ENCODE data around the gene VSX1.

DNA sequence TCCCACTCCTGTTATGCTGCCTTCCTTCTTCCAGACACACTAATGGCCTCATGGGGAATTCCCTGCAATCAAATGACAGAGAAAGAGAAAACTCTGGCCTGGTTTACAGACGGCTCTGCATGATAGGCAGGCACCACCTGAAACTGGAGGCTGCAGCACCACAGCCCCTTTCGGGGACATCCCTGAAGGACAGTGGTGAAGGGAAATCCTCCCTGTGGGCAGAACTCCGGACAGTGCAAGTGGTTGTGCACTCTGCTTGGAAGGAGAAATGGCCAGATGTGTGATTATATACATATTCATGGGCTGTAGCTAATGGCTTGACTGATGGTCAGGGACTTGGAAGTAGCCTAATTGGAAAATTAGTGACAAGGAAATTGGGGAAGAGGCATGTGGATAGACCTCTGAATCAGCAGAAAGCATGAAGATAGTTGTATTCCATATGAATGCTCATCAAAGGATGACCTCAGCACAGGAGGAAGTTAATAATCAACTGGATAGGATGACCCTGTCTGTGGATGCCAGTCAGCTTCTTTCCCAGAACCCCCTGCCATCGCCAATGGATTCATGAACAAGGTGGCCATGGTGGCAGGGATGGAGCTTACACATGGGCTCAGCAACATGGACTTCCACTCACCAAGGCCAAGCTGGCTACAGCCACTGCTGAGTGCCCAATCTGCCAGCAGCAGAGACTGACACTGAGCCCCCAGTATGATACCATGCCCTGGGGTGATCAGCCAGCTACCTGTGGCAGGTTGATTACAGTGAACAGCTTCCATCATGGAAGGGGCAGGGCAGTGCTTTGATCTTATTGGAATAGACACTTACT, 44.5 kb upstream of the VSX1 start:
- TF ChIP-seq, protein P1, sequence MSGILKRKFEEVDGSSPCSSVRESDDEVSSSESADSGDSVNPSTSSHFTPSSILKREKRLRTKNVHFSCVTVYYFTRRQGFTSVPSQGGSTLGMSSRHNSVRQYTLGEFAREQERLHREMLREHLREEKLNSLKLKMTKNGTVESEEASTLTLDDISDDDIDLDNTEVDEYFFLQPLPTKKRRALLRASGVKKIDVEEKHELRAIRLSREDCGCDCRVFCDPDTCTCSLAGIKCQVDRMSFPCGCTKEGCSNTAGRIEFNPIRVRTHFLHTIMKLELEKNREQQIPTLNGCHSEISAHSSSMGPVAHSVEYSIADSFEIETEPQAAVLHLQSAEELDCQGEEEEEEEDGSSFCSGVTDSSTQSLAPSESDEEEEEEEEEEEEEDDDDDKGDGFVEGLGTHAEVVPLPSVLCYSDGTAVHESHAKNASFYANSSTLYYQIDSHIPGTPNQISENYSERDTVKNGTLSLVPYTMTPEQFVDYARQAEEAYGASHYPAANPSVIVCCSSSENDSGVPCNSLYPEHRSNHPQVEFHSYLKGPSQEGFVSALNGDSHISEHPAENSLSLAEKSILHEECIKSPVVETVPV (CRISPR knock-in tag; IDR thresholded peaks at IDR 0.05) = no peak
- TF ChIP-seq ZNF565 (CRISPR knock-in tag; conservative IDR thresholded peaks at IDR 0.05; ENCODE audit: low read depth) = no peak
- TF ChIP-seq, protein P2, sequence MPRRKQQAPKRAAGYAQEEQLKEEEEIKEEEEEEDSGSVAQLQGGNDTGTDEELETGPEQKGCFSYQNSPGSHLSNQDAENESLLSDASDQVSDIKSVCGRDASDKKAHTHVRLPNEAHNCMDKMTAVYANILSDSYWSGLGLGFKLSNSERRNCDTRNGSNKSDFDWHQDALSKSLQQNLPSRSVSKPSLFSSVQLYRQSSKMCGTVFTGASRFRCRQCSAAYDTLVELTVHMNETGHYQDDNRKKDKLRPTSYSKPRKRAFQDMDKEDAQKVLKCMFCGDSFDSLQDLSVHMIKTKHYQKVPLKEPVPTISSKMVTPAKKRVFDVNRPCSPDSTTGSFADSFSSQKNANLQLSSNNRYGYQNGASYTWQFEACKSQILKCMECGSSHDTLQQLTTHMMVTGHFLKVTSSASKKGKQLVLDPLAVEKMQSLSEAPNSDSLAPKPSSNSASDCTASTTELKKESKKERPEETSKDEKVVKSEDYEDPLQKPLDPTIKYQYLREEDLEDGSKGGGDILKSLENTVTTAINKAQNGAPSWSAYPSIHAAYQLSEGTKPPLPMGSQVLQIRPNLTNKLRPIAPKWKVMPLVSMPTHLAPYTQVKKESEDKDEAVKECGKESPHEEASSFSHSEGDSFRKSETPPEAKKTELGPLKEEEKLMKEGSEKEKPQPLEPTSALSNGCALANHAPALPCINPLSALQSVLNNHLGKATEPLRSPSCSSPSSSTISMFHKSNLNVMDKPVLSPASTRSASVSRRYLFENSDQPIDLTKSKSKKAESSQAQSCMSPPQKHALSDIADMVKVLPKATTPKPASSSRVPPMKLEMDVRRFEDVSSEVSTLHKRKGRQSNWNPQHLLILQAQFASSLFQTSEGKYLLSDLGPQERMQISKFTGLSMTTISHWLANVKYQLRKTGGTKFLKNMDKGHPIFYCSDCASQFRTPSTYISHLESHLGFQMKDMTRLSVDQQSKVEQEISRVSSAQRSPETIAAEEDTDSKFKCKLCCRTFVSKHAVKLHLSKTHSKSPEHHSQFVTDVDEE (CRISPR knock-in tag; IDR thresholded peaks at IDR 0.05) = no peak
- TF ChIP-seq TCF4 (CRISPR knock-in tag; IDR thresholded peaks at IDR 0.05; ENCODE audit: borderline replicate concordance) = no peak
- no peak for TF ChIP-seq ESRRG (CRISPR knock-in tag; IDR thresholded peaks at IDR 0.05)

All from SK-N-SH treated with all-trans-retinoic acid at 6 μM for 48 hours (cell line).